HG02571 (cell line): ENCODE data around the gene LRIT1.

Experiments
- ATAC-seq: cut with Tn5 transposase; IDR thresholded peaks from one replicate; pipeline ENCODE4 v1.9.1; 2021; ENCODE audit warnings: mild to moderate bottlenecking, moderate library complexity; ENCODE audit not compliant: unreplicated experiment

Gene LRIT1

DNA sequence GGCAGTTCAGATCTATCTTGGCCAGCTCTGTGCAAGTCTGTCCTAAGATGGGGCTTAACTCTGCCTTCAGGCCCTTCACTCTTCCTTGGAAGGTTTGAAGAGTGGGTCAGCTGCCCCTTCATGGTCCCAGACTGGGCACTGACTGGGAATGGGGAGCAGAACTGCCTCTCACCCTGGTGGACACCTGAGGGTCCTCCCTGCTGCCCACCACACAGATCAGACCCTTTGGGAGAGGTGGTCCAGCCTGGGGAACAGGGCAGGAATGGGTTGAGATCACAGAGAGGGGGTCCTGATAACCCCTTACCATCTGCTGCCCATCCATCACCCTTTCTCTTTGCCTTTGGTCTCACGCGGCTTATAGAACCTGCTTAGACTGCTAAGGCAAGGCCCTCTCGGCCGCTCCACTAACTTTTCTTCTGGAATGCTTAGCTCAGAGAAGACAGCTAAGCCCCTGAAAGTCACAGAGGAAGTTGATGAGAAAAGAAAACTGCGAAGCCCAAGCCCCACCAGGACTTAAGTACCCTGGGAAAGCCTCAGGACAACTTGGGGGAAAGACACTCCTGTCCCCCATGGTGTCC lies 47.4 kb downstream of the LRIT1 start:
- no peak for ATAC-seq

- ATAC-seq, result no peak
Observed at GRCh38 chr10:84193327-84193726, 48.0 kb downstream of the LRIT1 start.

DNA sequence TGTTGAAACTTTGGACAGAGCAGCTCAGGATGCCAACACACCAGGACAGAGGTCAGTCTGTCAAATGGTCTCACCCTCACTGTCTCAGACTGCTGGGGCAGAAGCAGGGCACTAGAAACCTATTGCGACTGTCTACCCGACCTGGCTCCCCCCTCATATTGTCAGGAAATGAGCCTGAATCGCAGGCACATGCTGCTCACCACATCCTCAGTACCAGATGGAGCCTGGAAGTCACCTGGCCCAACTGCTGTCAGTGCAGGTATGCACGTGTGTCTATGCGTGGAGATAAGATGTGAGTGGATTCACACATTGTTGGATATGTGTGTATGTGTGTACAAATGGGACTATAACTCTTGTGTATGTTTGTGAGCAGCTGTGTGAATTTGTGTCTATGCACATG lies 50.2 kb downstream of the LRIT1 start:
- ATAC-seq, result no peak

- ATAC-seq, result no peak
Observed at GRCh38 chr10:84190621-84191020, 50.7 kb downstream of the LRIT1 start.

GRCh38 chr10:84188815-84189214 lies 52.5 kb downstream of the LRIT1 start:
- no peak for ATAC-seq

GRCh38 chr10:84185526-84186175 lies 55.7 kb downstream of the LRIT1 start:
- no peak for ATAC-seq

DNA sequence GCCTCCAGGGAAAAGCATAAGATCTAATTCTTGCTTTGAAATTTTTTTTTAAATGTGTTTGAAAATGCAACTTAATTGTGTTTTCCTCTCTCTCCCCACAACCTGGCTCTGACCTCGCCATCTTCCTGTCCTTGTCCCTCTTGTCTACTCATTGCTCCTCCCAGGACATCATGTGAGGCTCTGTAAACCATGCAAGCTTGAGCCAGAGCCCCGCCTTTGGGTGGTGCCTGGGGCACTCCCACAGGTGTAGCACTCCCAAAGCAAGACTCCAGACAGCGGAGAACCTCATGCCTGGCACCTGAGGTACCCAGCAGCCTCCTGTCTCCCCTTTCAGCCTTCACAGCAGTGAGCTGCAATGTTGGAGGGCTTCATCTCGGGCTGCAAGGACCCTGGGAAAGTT lies 56.8 kb downstream of the LRIT1 start:
- ATAC-seq, result no peak

- no peak for ATAC-seq
Observed at GRCh38 chr10:84181631-84182030, 59.7 kb downstream of the LRIT1 start.
